ENCODE results near the gene KCNK15. TPM values are rescaled to one million over a fixed set of nuclear protein-coding genes. Genes with fewer than 3 reads are reported as not detected.

Gene KCNK15
- total RNA-seq, 6 experiments from 2014 or later = 0.07 to 0.28 (median 0.21) TPM; not detected in 1

DNA sequence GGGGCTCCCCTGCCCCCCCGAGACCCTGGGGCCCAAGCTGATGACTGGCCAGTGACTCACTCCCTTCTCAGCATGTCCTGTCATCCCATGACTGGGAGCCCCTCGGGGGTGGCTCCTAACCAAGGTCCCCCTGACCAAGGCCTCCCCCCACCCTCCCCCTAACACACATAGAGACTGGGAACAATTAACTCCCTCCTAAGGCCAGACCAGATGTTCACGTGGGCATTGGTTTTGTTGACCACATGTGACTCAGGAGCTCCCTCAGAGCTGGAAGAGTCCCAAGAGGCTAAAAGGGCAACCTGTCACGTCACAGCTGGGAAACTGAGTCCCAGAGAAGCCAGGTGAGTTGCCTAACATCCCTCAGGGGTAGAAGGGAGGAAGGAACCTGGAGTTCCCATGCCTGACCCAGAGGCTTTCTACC lies 41.1 kb upstream of the KCNK15 start:
- peak; percentile 58 for DNase-seq
- TF ChIP-seq, protein P1, sequence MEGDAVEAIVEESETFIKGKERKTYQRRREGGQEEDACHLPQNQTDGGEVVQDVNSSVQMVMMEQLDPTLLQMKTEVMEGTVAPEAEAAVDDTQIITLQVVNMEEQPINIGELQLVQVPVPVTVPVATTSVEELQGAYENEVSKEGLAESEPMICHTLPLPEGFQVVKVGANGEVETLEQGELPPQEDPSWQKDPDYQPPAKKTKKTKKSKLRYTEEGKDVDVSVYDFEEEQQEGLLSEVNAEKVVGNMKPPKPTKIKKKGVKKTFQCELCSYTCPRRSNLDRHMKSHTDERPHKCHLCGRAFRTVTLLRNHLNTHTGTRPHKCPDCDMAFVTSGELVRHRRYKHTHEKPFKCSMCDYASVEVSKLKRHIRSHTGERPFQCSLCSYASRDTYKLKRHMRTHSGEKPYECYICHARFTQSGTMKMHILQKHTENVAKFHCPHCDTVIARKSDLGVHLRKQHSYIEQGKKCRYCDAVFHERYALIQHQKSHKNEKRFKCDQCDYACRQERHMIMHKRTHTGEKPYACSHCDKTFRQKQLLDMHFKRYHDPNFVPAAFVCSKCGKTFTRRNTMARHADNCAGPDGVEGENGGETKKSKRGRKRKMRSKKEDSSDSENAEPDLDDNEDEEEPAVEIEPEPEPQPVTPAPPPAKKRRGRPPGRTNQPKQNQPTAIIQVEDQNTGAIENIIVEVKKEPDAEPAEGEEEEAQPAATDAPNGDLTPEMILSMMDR (IDR thresholded peaks at IDR 0.05) = no peak
- Mint-ChIP-seq H3K36me3 (ENCODE audit: low read depth) (no peaks in the 10 kb centered on the region), H3K4me1 (ENCODE audit: low read depth) (peaks cover 61% of the 10 kb centered on the region), H3K9me3 (no peaks in the 10 kb centered on the region), H3K27me3 (ENCODE audit: insufficient read depth) (peaks cover 3% of the 10 kb centered on the region), H3K4me3 (no peak overlapping the region), H3K27ac (peak overlapping the region; percentile 7)

DNA sequence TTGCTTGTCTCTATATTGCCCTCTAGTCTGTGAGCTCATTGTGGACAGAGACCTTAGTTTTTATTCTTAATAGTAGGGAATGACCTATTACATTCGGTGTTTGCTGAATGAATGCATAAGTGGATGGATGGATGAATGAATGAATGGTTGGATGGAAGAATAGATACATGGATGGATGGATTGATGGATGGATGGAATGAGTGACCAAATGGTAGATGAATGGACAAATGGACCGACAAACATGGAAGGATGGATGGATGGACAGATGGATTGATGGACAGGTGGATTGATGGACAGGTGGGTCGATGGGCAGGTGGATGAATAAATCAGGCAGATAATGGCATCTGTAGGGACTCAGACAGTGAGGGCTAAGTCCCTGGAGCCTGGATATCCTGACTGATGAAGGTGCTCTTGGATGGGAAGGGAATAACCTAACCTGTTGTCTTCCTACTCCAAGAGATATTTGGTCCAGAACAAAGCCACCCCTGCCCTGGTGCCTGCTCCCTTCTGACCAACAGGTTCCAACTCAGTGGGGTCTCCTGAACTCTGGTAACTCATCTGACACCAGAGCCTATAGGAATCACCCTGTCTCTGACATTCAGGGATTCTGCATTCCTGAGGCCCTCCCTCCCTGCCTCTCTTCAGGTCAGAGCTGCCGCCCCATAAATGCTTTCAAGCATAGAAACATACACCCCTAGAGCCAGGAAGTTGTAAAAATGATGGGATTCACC lies 40.1 kb upstream of the KCNK15 start:
- no peak overlapping the region for H3K4me3 Mint-ChIP-seq
- peaks cover 61% of the 10 kb centered on the region for H3K4me1 Mint-ChIP-seq (ENCODE audit: low read depth)
- TF ChIP-seq, protein P1 (IDR thresholded peaks at IDR 0.05) = no peak
- H3K9me3 Mint-ChIP-seq = no peaks in the 10 kb centered on the region
- peaks cover 3% of the 10 kb centered on the region for H3K27me3 Mint-ChIP-seq (ENCODE audit: insufficient read depth)
- no peaks in the 10 kb centered on the region for H3K36me3 Mint-ChIP-seq (ENCODE audit: low read depth)
- DNase-seq = no peak
- peak overlapping the region; percentile 7; the same call in 1 of the 2 replicates for H3K27ac Mint-ChIP-seq

DNA sequence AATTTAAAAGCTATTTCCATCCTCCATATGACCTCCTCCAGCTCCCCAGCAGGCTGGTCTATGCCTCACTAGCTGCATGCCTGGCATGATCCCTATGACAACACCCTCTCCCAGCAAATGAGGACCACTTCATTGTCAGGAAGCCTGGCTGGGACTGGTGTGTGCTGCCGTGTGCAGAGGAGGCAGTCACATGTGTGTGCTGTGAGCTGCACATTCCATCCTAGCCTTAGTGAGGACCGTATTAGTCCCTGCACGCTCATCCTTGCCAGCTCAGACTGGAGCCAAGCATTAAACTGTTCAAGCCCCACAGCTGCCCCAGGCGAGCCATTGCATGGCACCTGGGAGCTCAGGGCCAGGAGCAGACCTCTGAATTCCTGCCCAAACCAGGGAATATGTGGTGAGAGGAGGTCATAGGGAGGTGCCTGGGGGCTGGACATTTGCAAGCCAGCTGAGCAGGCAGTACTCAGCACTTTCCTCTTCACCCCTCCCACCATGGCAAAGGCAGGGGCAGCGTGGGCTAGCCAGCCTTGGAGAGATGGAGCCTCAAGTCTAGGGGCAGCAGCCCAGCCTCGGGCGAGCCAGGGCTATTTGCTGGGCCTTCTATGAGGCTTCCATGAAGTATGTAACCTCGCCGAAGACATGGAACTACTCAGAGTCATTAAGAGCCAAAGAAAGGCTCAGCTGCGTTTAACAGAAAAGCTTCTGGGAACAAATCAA lies 39.2 kb upstream of the KCNK15 start:
- Mint-ChIP-seq H3K36me3 (ENCODE audit: low read depth) (no peaks in the 10 kb centered on the region), H3K4me3 (no peak overlapping the region), H3K27me3 (ENCODE audit: insufficient read depth) (no peaks in the 10 kb centered on the region; the same call in 1 of the 2 replicates), H3K9me3 (no peaks in the 10 kb centered on the region), H3K4me1 (ENCODE audit: low read depth) (peaks cover 63% of the 10 kb centered on the region), H3K27ac (no peak overlapping the region)
- TF ChIP-seq, protein P1 (IDR thresholded peaks at IDR 0.05) = no peak
- peak; percentile 48 for DNase-seq

DNA sequence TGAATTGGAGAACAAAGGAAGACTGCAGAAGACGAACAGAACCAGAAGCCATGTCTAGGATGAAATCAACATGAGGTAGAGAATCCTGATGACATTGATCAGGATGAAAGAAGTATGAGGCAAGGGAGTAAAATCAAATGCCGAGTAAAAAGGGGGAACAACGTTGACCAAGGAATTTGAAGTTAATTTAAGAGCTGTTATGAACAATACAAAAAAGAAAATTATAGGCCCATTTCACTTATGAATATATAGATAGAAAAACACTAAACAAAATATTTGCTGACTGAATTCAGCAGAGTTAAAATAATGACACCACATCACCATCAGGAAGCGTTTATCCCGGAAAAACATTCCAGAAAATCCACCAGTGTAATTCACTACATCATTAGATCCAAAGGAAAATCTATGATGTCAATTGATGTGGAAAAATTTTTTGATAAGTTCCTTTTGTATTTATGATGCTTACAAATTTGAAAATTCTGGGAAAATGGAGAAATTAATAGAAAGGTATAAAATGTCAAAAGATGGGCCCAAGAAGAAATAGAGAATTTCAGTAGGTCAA lies 38.6 kb upstream of the KCNK15 start:
- Mint-ChIP-seq H3K9me3 (no peaks in the 10 kb centered on the region), H3K4me1 (ENCODE audit: low read depth) (peaks cover 64% of the 10 kb centered on the region), H3K27me3 (ENCODE audit: insufficient read depth) (no peaks in the 10 kb centered on the region; the same call in 1 of the 2 replicates), H3K36me3 (ENCODE audit: low read depth) (no peaks in the 10 kb centered on the region), H3K4me3 (no peak overlapping the region), H3K27ac (no peak overlapping the region)
- TF ChIP-seq, protein P1 (IDR thresholded peaks at IDR 0.05) = no peak
- no peak for DNase-seq

DNA sequence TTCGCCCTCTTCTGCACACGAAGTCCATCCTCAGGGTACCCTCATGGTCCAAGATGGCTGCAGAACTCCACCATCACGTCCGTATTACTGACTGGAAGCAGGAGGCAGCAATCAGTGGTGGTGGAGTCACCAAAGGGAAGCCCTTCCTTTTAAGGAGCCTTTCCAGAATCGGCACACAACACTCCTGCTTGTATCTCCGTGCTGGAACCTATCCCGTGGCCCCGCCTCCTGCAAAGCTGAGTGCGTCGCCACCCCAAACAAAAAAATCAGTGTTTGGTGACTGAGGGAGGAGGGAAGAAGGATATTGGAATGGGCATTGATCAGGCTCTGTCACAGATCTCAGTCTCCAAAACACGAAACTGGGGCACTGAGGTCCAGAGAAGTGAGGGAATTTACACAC lies 36.3 kb upstream of the KCNK15 start:
- no peaks in the 10 kb centered on the region for H3K9me3 Mint-ChIP-seq
- H3K27me3 Mint-ChIP-seq (ENCODE audit: insufficient read depth) = no peaks in the 10 kb centered on the region
- H3K4me3 Mint-ChIP-seq = no peak overlapping the region
- peaks cover 56% of the 10 kb centered on the region for H3K4me1 Mint-ChIP-seq (ENCODE audit: low read depth)
- TF ChIP-seq, protein P1 (IDR thresholded peaks at IDR 0.05) = no peak
- H3K36me3 Mint-ChIP-seq (ENCODE audit: low read depth) = no peaks in the 10 kb centered on the region
- H3K27ac Mint-ChIP-seq = no peak overlapping the region
- DNase-seq = no peak

Data from HFFc6 (cell line).